Measurements from ENCODE around the gene GEN1. TPM values are rescaled to one million over a fixed set of nuclear protein-coding genes. Genes with fewer than 3 reads are reported as not detected.

GEN1 gene
- total RNA-seq, 4 donors from 2014 or later = 4.5 to 9.1 (median 5.9) TPM

- no peak for TF ChIP-seq CTCF (IDR thresholded peaks at IDR 0.05; ENCODE audit: low read depth)
These were observed 39.9 kb downstream of the GEN1 start for GRCh38 chr2:17793803-17794354.

- TF ChIP-seq CTCF (IDR thresholded peaks at IDR 0.05; ENCODE audit: low read depth) = no peak
These were observed 41.4 kb downstream of the GEN1 start for GRCh38 chr2:17795309-17795708.

GRCh38 chr2:17798338-17798737 lies 44.4 kb downstream of the GEN1 start:
- TF ChIP-seq CTCF (IDR thresholded peaks at IDR 0.05; ENCODE audit: low read depth) = no peak

- no peak for TF ChIP-seq CTCF (IDR thresholded peaks at IDR 0.05; ENCODE audit: low read depth)
These were observed 45.6 kb downstream of the GEN1 start for GRCh38 chr2:17799301-17800120.

GRCh38 chr2:17800219-17800618 lies 46.3 kb downstream of the GEN1 start:
- TF ChIP-seq CTCF (IDR thresholded peaks at IDR 0.05; ENCODE audit: low read depth) = no peak

GRCh38 chr2:17800693-17801458 lies 46.9 kb downstream of the GEN1 start:
- TF ChIP-seq CTCF (IDR thresholded peaks at IDR 0.05; ENCODE audit: low read depth) = no peak

GRCh38 chr2:17803497-17803896 lies 49.6 kb downstream of the GEN1 start:
- no peak for TF ChIP-seq CTCF (IDR thresholded peaks at IDR 0.05; ENCODE audit: low read depth)
